ENCODE measurements around the gene IRX2.

IRX2 gene

GRCh38 chr5:2756211-2757152 is 5.0 kb upstream of the IRX2 start:
- H3K4me3 ChIP-seq (ENCODE audit: low read depth, low read length), result peak overlapping the region; percentile 11

GRCh38 chr5:2755681-2756171 is 4.2 kb upstream of the IRX2 start:
- no peak for DNase-seq (ENCODE audit: low read depth)
- TF ChIP-seq CTCF (conservative IDR thresholded peaks at IDR 0.05; ENCODE audit: low read depth, low read length), result no peak
- H3K4me3 ChIP-seq (ENCODE audit: low read depth, low read length), result no peak overlapping the region

More at GRCh38 chr5:2756211-2757152, 5.0 kb upstream of the IRX2 start:
- DNase-seq (ENCODE audit: low read depth), result no peak
- TF ChIP-seq CTCF (conservative IDR thresholded peaks at IDR 0.05; ENCODE audit: low read depth, low read length), result no peak

GRCh38 chr5:2755076-2755680 is 3.7 kb upstream of the IRX2 start:
- H3K4me3 ChIP-seq (ENCODE audit: low read depth, low read length), result no peak overlapping the region
- no peak for DNase-seq (ENCODE audit: low read depth)
- TF ChIP-seq CTCF (conservative IDR thresholded peaks at IDR 0.05; ENCODE audit: low read depth, low read length), result no peak

GRCh38 chr5:2754581-2755075 is 3.2 kb upstream of the IRX2 start:
- TF ChIP-seq CTCF (conservative IDR thresholded peaks at IDR 0.05; ENCODE audit: low read depth, low read length), result no peak
- no peak for DNase-seq (ENCODE audit: low read depth)
- no peak overlapping the region for H3K4me3 ChIP-seq (ENCODE audit: low read depth, low read length)

- TF ChIP-seq CTCF (conservative IDR thresholded peaks at IDR 0.05; ENCODE audit: low read depth, low read length), result no peak
- no peak overlapping the region for H3K4me3 ChIP-seq (ENCODE audit: low read depth, low read length)
- DNase-seq (ENCODE audit: low read depth), result no peak
Observed at GRCh38 chr5:2753452-2754420, 2.3 kb upstream of the IRX2 start.

GRCh38 chr5:2752821-2753439 is 1.5 kb upstream of the IRX2 start:
- TF ChIP-seq CTCF (conservative IDR thresholded peaks at IDR 0.05; ENCODE audit: low read depth, low read length), result no peak
- H3K4me3 ChIP-seq (ENCODE audit: low read depth, low read length), result no peak overlapping the region
- no peak for DNase-seq (ENCODE audit: low read depth)
